NK-92 (cell line): ENCODE results near the gene SCAMP3.
A peak's percentile ranks its signal among the peaks of the same experiment; 100 is the strongest.

Experiments
- DNase-seq: peaks from one replicate; lab custom pipeline; 2025; ENCODE audit not compliant: unreplicated experiment; lab: John Stamatoyannopoulos, UW

The SCAMP3 gene

GRCh38 chr1:155285631-155286044 is 23.5 kb upstream of the SCAMP3 start:
- DNase-seq: no peak

- DNase-seq: no peak
These were observed 22.9 kb upstream of the SCAMP3 start for GRCh38 chr1:155285063-155285462.

- DNase-seq: no peak
These were observed 22.3 kb upstream of the SCAMP3 start for GRCh38 chr1:155284476-155284875.

GRCh38 chr1:155282488-155283091 is 20.4 kb upstream of the SCAMP3 start:
- no peak for DNase-seq

GRCh38 chr1:155279268-155279667 is 17.1 kb upstream of the SCAMP3 start:
- DNase-seq: no peak

- DNase-seq: no peak
These were observed 16.6 kb upstream of the SCAMP3 start for GRCh38 chr1:155278689-155279160.

GRCh38 chr1:155277902-155278688 is 15.9 kb upstream of the SCAMP3 start:
- peak; percentile 29 for DNase-seq

- peak; percentile 19 for DNase-seq
These were observed 15.1 kb upstream of the SCAMP3 start, which contains the start of gene HCN3 for GRCh38 chr1:155277070-155277901. Gene HCN3 (plus strand): TSS chr1:155277463. CDS start chr1:155277591, 128 bp downstream.

- DNase-seq: peak; percentile 30
These were observed 11.4 kb upstream of the SCAMP3 start, which contains the start of gene CLK2 for GRCh38 chr1:155273343-155274245. Gene CLK2 (minus strand): TSS chr1:155273504. CDS start chr1:155270977, 2,527 bp downstream.

- DNase-seq: no peak
These were observed 10.5 kb upstream of the SCAMP3 start for GRCh38 chr1:155272466-155273342.

GRCh38 chr1:155269381-155269780 is 7.2 kb upstream of the SCAMP3 start:
- DNase-seq: no peak

- DNase-seq: no peak
These were observed 6.5 kb upstream of the SCAMP3 start for GRCh38 chr1:155268630-155269029.

- no peak for DNase-seq
These were observed 5.2 kb upstream of the SCAMP3 start for GRCh38 chr1:155267373-155267772.

- DNase-seq: no peak
These were observed 4.4 kb upstream of the SCAMP3 start for GRCh38 chr1:155266553-155266952.

- no peak for DNase-seq
These were observed 907 bp upstream of the SCAMP3 start for GRCh38 chr1:155263067-155263466.

- no peak for DNase-seq
These were observed 688 bp downstream of the SCAMP3 start for GRCh38 chr1:155261493-155261851.

- no peak for DNase-seq
These were observed 1.9 kb downstream of the SCAMP3 start for GRCh38 chr1:155260276-155260675.

- DNase-seq: no peak
These were observed 5.9 kb downstream of the SCAMP3 start for GRCh38 chr1:155256058-155256852.
